HUES48 (cell line): ENCODE data around the gene RASGRP3.

ENCODE experiments used
- H3K27ac ChIP-seq: one replicate; pipeline ENCODE4 v1.7.0; 2013; ENCODE audit warnings: low read depth, low read length, inconsistent platforms
- H3K27me3 ChIP-seq: 2 replicates; pipeline ENCODE4 v1.6.1; 2013; ENCODE audit warnings: mild to moderate bottlenecking, low read length; ENCODE audit not compliant: control insufficient read depth, insufficient read depth
- H3K36me3 ChIP-seq: 2 replicates; pipeline ENCODE4 v1.6.1; 2013; ENCODE audit warnings: low read length; ENCODE audit not compliant: control insufficient read depth, insufficient read depth
- H3K4me1 ChIP-seq: 2 replicates; pipeline ENCODE4 v1.6.1; 2013; ENCODE audit warnings: mild to moderate bottlenecking, low read length; ENCODE audit not compliant: control insufficient read depth, insufficient read depth
- H3K4me3 ChIP-seq: 2 replicates; pipeline ENCODE4 v1.5.1; 2013; ENCODE audit warnings: mild to moderate bottlenecking, low read depth, low read length
- H3K9ac ChIP-seq: 2 replicates; pipeline ENCODE4 v1.6.1; 2013; ENCODE audit warnings: mild to moderate bottlenecking, low read depth, low read length, moderate library complexity
- H3K9me3 ChIP-seq: 2 replicates; pipeline ENCODE4 v1.6.1; 2013; ENCODE audit warnings: low read length; ENCODE audit not compliant: control insufficient read depth, insufficient read depth

Gene RASGRP3

DNA sequence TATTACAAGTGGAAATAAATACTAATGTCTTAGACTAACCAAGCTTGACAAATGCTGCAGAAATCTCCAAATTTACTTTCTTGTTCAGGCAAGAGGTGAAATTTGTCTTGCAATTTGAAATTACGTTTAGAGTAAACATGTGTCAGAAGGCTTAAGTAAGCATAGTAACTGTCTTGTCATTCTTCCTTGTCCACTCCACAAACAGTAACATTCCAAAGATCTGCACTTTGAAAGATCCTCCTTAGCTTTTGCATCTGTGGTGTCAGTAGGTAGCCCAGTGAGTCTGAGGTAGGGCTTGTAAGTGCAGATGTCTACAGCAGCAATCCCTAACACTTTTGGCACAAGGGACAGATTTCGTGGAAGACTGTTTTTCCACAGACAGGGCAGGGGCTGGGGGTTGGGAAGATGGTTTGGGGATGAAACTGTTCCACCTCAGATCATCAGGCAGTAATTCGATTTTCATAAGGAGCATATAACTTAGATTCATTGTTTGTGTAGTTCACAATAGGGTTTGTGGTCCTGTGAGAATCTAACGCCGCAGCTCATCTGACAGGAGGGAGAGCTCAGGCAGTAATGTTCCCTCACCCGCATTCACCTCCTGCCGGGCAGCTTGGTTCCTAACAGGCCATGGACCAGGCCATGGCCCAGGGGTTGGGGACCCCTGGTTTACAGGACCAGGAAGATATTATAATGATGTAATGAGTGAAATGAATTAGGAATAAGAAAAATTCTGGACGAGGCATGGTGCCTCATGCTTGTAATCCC lies 18.6 kb downstream of the RASGRP3 start:
- H3K9me3 ChIP-seq = no peaks in the 10 kb centered on the region
- no peaks in the 10 kb centered on the region for H3K36me3 ChIP-seq
- H3K27me3 ChIP-seq = no peaks in the 10 kb centered on the region
- H3K4me1 ChIP-seq = no peaks in the 10 kb centered on the region
- H3K27ac ChIP-seq = no peak overlapping the region
- H3K4me3 ChIP-seq = no peak overlapping the region
- no peak overlapping the region for H3K9ac ChIP-seq

GRCh38 chr2:33495683-33496082 lies 19.2 kb downstream of the RASGRP3 start:
- Histone ChIP-seq H3K9me3 (no peaks in the 10 kb centered on the region), H3K4me1 (no peaks in the 10 kb centered on the region), H3K4me3 (no peak overlapping the region), H3K27ac (no peak overlapping the region), H3K9ac (no peak overlapping the region), H3K27me3 (no peaks in the 10 kb centered on the region), H3K36me3 (no peaks in the 10 kb centered on the region)

- H3K4me3 ChIP-seq = no peak overlapping the region
- no peaks in the 10 kb centered on the region for H3K27me3 ChIP-seq
- H3K27ac ChIP-seq = no peak overlapping the region
- H3K9me3 ChIP-seq = no peaks in the 10 kb centered on the region
- H3K36me3 ChIP-seq = no peaks in the 10 kb centered on the region
- no peak overlapping the region for H3K9ac ChIP-seq
- H3K4me1 ChIP-seq = no peaks in the 10 kb centered on the region
These were observed 19.7 kb downstream of the RASGRP3 start for GRCh38 chr2:33496150-33496549.

GRCh38 chr2:33496726-33497125 lies 20.3 kb downstream of the RASGRP3 start:
- H3K27ac ChIP-seq = no peak overlapping the region
- no peak overlapping the region for H3K9ac ChIP-seq
- H3K4me1 ChIP-seq = no peaks in the 10 kb centered on the region
- no peaks in the 10 kb centered on the region for H3K36me3 ChIP-seq
- no peaks in the 10 kb centered on the region for H3K9me3 ChIP-seq
- no peaks in the 10 kb centered on the region for H3K27me3 ChIP-seq
- H3K4me3 ChIP-seq = no peak overlapping the region

GRCh38 chr2:33497221-33497650 lies 20.8 kb downstream of the RASGRP3 start:
- H3K9me3 ChIP-seq = no peaks in the 10 kb centered on the region
- H3K27me3 ChIP-seq = no peaks in the 10 kb centered on the region
- H3K27ac ChIP-seq = no peak overlapping the region
- H3K4me3 ChIP-seq = no peak overlapping the region
- no peaks in the 10 kb centered on the region for H3K4me1 ChIP-seq
- no peak overlapping the region for H3K9ac ChIP-seq
- no peaks in the 10 kb centered on the region for H3K36me3 ChIP-seq

- Histone ChIP-seq H3K9ac (no peak overlapping the region), H3K4me1 (no peaks in the 10 kb centered on the region), H3K36me3 (no peaks in the 10 kb centered on the region), H3K27me3 (no peaks in the 10 kb centered on the region), H3K4me3 (no peak overlapping the region), H3K9me3 (no peaks in the 10 kb centered on the region), H3K27ac (no peak overlapping the region)
These were observed 22.0 kb downstream of the RASGRP3 start for GRCh38 chr2:33498291-33498956.

GRCh38 chr2:33500177-33500576 lies 23.7 kb downstream of the RASGRP3 start:
- H3K4me1 ChIP-seq = no peaks in the 10 kb centered on the region
- no peak overlapping the region for H3K27ac ChIP-seq

GRCh38 chr2:33502025-33502424 lies 25.6 kb downstream of the RASGRP3 start:
- Histone ChIP-seq H3K27ac (no peak overlapping the region), H3K27me3 (no peaks in the 10 kb centered on the region), H3K36me3 (no peaks in the 10 kb centered on the region), H3K4me1 (no peaks in the 10 kb centered on the region), H3K4me3 (no peak overlapping the region), H3K9ac (no peak overlapping the region), H3K9me3 (no peaks in the 10 kb centered on the region)

More at GRCh38 chr2:33500177-33500576, 23.7 kb downstream of the RASGRP3 start:
- no peaks in the 10 kb centered on the region for H3K27me3 ChIP-seq
- no peaks in the 10 kb centered on the region for H3K36me3 ChIP-seq
- H3K4me3 ChIP-seq = no peak overlapping the region
- no peaks in the 10 kb centered on the region for H3K9me3 ChIP-seq
- no peak overlapping the region for H3K9ac ChIP-seq

GRCh38 chr2:33503002-33503401 lies 26.6 kb downstream of the RASGRP3 start:
- no peak overlapping the region for H3K4me3 ChIP-seq
- no peaks in the 10 kb centered on the region for H3K27me3 ChIP-seq
- no peaks in the 10 kb centered on the region for H3K9me3 ChIP-seq
- H3K27ac ChIP-seq = no peak overlapping the region
- H3K4me1 ChIP-seq = no peaks in the 10 kb centered on the region
- no peaks in the 10 kb centered on the region for H3K36me3 ChIP-seq
- no peak overlapping the region for H3K9ac ChIP-seq

- Histone ChIP-seq H3K4me3 (no peak overlapping the region), H3K36me3 (no peaks in the 10 kb centered on the region), H3K9ac (no peak overlapping the region), H3K4me1 (no peaks in the 10 kb centered on the region), H3K9me3 (no peaks in the 10 kb centered on the region), H3K27me3 (no peaks in the 10 kb centered on the region), H3K27ac (no peak overlapping the region)
These were observed 29.5 kb downstream of the RASGRP3 start for GRCh38 chr2:33505966-33506365.

DNA sequence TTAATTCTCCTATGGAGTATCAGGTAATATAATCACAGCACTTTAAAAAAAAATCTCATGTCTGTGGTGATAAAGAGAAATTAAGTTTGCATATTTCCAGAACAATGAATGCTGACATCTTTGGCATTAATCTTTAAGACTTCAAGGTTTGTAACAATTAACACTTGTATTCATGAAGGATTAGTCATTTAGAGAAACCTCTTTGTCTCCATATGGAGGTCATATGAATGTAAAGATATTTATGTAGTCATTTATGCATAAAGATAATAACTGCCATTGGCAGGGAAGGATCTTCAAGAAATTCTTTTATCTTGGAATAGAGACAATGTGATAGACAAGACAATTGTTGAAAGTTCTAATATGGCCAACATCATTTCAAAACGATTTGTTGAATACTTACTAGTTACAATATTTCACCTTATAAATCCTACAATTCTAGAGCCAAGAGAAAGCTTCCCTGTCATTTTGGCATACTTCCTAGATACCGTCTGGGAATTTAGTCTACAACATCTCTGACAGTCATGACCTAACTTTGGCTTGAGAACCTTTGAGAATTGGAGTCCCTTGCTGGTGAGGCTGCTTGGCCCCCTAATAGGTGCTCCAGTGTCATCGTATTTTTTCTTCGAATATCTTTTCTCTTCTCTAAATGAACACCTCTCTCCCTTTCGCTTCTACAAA lies 33.6 kb downstream of the RASGRP3 start:
- Histone ChIP-seq H3K4me1 (no peaks in the 10 kb centered on the region), H3K27ac (no peak overlapping the region), H3K9me3 (no peaks in the 10 kb centered on the region), H3K4me3 (no peak overlapping the region), H3K36me3 (no peaks in the 10 kb centered on the region), H3K27me3 (no peaks in the 10 kb centered on the region), H3K9ac (no peak overlapping the region)
